Putamen (tissue), 1 donor: Measurements from ENCODE around the gene UBE2K.
"Not testable (repeated sequence)": the region's sequence is repeated elsewhere in the genome, so short reads cannot be mapped to it uniquely, and the experiment has no call there.

Experiments used
- DNase-seq: peaks from one replicate; pipeline ENCODE4 v3.0.0-alpha.2; 2016; ENCODE audit warnings: low spot score

UBE2K gene

GRCh38 chr4:39802005-39802404 is 104.1 kb downstream of the UBE2K start:
- no peak for DNase-seq

GRCh38 chr4:39808231-39808749 is 110.4 kb downstream of the UBE2K start:
- no peak for DNase-seq

- DNase-seq, result no peak
These were observed 114.6 kb downstream of the UBE2K start for GRCh38 chr4:39812500-39812899.

GRCh38 chr4:39813033-39813432 is 115.1 kb downstream of the UBE2K start:
- DNase-seq, result not testable (repeated sequence)

- not testable (repeated sequence) for DNase-seq
These were observed 115.8 kb downstream of the UBE2K start for GRCh38 chr4:39813761-39814160.

- DNase-seq, result no peak
These were observed 116.7 kb downstream of the UBE2K start for GRCh38 chr4:39814403-39815185.

- no peak for DNase-seq
These were observed 120.7 kb downstream of the UBE2K start for GRCh38 chr4:39818646-39819045.

- no peak for DNase-seq
These were observed 122.2 kb downstream of the UBE2K start for GRCh38 chr4:39820186-39820585.

- no peak for DNase-seq
These were observed 124.0 kb downstream of the UBE2K start for GRCh38 chr4:39821951-39822350.

GRCh38 chr4:39822662-39823061 is 124.7 kb downstream of the UBE2K start:
- DNase-seq, result no peak

GRCh38 chr4:39823191-39823590 is 125.3 kb downstream of the UBE2K start:
- DNase-seq, result no peak

- DNase-seq, result no peak
These were observed 127.2 kb downstream of the UBE2K start for GRCh38 chr4:39825090-39825489.

- no peak for DNase-seq
These were observed 127.8 kb downstream of the UBE2K start for GRCh38 chr4:39825741-39826231.
